GM12872 (cell line): ENCODE data around the gene RAB3GAP2.

Experiments
- TF ChIP-seq, protein P1 (sequence below): IDR thresholded peaks from 3 replicates; pipeline ENCODE4 v1.5.1; 2011; ENCODE audit warnings: low read depth, mild to moderate bottlenecking, low read length, moderate library complexity; ENCODE audit not compliant: insufficient read depth

Gene RAB3GAP2

DNA sequence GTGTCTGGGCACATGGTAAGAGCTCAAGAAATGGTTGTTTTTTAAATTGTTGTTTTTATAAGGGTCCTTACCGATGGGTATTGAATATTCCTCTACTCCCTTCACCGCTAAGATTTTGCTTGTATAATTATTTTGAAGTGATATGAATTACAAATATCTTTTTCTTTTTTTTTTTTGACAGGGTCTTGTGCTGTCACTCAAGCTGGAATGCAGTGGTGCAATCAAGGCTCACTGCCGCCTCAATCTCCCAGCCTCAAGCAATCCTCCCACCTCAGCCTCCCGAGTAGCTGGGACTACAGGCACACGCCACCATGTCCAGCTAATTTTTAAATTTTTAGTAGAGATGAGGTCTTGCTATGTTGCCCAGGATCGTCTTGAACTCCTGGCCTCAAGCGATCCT, 27.1 kb upstream of the RAB3GAP2 start:
- TF ChIP-seq, protein P1, sequence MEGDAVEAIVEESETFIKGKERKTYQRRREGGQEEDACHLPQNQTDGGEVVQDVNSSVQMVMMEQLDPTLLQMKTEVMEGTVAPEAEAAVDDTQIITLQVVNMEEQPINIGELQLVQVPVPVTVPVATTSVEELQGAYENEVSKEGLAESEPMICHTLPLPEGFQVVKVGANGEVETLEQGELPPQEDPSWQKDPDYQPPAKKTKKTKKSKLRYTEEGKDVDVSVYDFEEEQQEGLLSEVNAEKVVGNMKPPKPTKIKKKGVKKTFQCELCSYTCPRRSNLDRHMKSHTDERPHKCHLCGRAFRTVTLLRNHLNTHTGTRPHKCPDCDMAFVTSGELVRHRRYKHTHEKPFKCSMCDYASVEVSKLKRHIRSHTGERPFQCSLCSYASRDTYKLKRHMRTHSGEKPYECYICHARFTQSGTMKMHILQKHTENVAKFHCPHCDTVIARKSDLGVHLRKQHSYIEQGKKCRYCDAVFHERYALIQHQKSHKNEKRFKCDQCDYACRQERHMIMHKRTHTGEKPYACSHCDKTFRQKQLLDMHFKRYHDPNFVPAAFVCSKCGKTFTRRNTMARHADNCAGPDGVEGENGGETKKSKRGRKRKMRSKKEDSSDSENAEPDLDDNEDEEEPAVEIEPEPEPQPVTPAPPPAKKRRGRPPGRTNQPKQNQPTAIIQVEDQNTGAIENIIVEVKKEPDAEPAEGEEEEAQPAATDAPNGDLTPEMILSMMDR, result no peak

GRCh38 chr1:220298470-220299205, 26.4 kb upstream of the RAB3GAP2 start:
- TF ChIP-seq, protein P1, result no peak

GRCh38 chr1:220296981-220297380, 24.7 kb upstream of the RAB3GAP2 start:
- TF ChIP-seq, protein P1, result no peak

- TF ChIP-seq, protein P1, result no peak
Measured at GRCh38 chr1:220294846-220295301, 22.6 kb upstream of the RAB3GAP2 start.

DNA sequence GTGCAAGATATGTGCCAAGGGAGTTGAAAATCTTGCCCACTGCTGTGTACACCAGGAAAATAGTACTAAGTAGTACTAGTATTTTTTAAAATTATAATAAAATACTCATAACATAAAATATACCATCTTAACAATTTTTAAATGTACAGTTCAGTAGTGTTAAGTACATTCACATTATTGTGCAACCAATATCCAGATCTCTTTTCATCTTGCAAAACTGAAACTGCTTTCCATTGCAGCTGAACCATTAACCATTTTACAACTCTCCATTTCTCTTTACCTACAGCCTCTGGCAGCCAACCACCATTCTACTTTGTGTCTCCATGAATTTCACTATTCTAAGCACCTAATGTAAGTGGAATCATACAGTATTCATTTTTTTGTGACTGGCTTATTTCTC, 19.3 kb upstream of the RAB3GAP2 start:
- TF ChIP-seq, protein P1, result no peak

GRCh38 chr1:220290140-220290761, 18.0 kb upstream of the RAB3GAP2 start:
- TF ChIP-seq, protein P1, result no peak

DNA sequence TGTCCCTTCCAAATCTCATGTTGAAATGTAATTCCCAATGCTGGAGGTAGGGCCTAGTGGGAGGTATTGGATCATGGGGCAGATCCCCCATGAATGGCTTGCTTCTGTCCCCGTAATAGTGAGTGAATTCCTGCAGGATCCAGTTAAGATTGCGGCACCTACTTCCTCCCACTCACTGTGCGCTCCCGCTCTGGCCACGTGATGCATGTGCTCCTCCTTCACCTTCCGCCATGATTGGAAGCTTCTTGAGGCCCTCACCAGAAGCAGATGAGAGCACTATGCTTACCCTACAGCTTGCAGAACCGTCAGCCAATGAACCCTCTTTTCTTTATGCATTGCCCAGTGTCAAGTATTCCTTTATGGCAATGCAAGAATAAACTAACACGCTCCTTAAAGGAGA, 14.9 kb upstream of the RAB3GAP2 start:
- TF ChIP-seq, protein P1, result no peak
